Esophagus mucosa (tissue), 1 donor: Measurements from ENCODE around the gene HM13. TPM values are rescaled to one million over a fixed set of nuclear protein-coding genes. Genes with fewer than 3 reads are reported as not detected.
"Not testable (repeated sequence)": the region's sequence is repeated elsewhere in the genome, so short reads cannot be mapped to it uniquely, and the experiment has no call there.

Experiments
- ATAC-seq: fragments of 200-7000 bp; cut with Tn5 transposase; one replicate; pipeline ENCODE4 v1.9.1; 2020
- total RNA-seq: library from RNA; stranded (reverse); gene quantifications from one replicate; pipeline ENCODE4 v1.2.4, GENCODE V29; 2023
- donor health status: DM: yes; HTN: yes; CAD: no.

The HM13 gene
- total RNA-seq = 232 TPM

- peak; percentile 94 for ATAC-seq
These were observed at the start of gene HM13 for GRCh38 chr20:31514154-31515071. TSS of gene HM13 (plus strand) at chr20:31514442. CDS start at chr20:31514552, 110 bp downstream.

- ATAC-seq = not testable (repeated sequence)
These were observed 43.3 kb upstream of the HM13 start for GRCh38 chr20:31470946-31471345.

- ATAC-seq = no peak
These were observed 41.6 kb upstream of the HM13 start for GRCh38 chr20:31472395-31473330.

GRCh38 chr20:31473331-31474096, 40.7 kb upstream of the HM13 start:
- no peak for ATAC-seq

GRCh38 chr20:31474097-31474436, 40.2 kb upstream of the HM13 start:
- no peak for ATAC-seq

- ATAC-seq = peak; percentile 32
These were observed 39.3 kb upstream of the HM13 start, which contains the start of the genes DEFB124 and REM1 for GRCh38 chr20:31474758-31475427. TSS of gene DEFB124 (minus strand) at chr20:31475127. CDS start at chr20:31473013, 2,114 bp downstream. TSS of gene REM1 (plus strand) at chr20:31475288. CDS start at chr20:31476446, 1,158 bp downstream.

GRCh38 chr20:31475472-31476293, 38.6 kb upstream of the HM13 start:
- ATAC-seq = no peak

GRCh38 chr20:31476294-31476585, 38.0 kb upstream of the HM13 start:
- ATAC-seq = no peak

- ATAC-seq = no peak
These were observed 37.5 kb upstream of the HM13 start for GRCh38 chr20:31476643-31477215.

GRCh38 chr20:31484001-31484400, 30.2 kb upstream of the HM13 start:
- ATAC-seq = peak; percentile 23

GRCh38 chr20:31485450-31486339, 28.5 kb upstream of the HM13 start:
- ATAC-seq = no peak

GRCh38 chr20:31488115-31488514, 26.1 kb upstream of the HM13 start:
- no peak for ATAC-seq

GRCh38 chr20:31489152-31489551, 25.1 kb upstream of the HM13 start:
- ATAC-seq = no peak

- no peak for ATAC-seq
These were observed 23.5 kb upstream of the HM13 start for GRCh38 chr20:31490752-31491151.

GRCh38 chr20:31494131-31494530, 20.1 kb upstream of the HM13 start:
- ATAC-seq = peak; percentile 50

GRCh38 chr20:31496761-31497295, 17.4 kb upstream of the HM13 start:
- ATAC-seq = peak; percentile 22

- no peak for ATAC-seq
These were observed 16.3 kb upstream of the HM13 start for GRCh38 chr20:31497838-31498540.

- no peak for ATAC-seq
These were observed 13.7 kb upstream of the HM13 start for GRCh38 chr20:31500527-31500926.
